HG03025 (cell line): ENCODE data around the gene ZG16B.

Experiments
- ATAC-seq: cut with Tn5 transposase; IDR thresholded peaks from one replicate; pipeline ENCODE4 v1.9.1; 2021; ENCODE audit warnings: mild to moderate bottlenecking, moderate library complexity; ENCODE audit not compliant: unreplicated experiment, low FRiP score

ZG16B gene

GRCh38 chr16:2859686-2860265, 29.7 kb downstream of the ZG16B start:
- ATAC-seq: no peak

GRCh38 chr16:2860826-2861567, 30.9 kb downstream of the ZG16B start:
- no peak for ATAC-seq

- no peak for ATAC-seq
Observed at GRCh38 chr16:2865651-2866050, 35.5 kb downstream of the ZG16B start.

GRCh38 chr16:2866431-2866830, 36.3 kb downstream of the ZG16B start:
- no peak for ATAC-seq

GRCh38 chr16:2867661-2867986, 37.5 kb downstream of the ZG16B start:
- ATAC-seq: no peak

GRCh38 chr16:2867987-2868789, 38.1 kb downstream of the ZG16B start:
- peak; percentile 78 for ATAC-seq

GRCh38 chr16:2871926-2872325, 41.8 kb downstream of the ZG16B start:
- ATAC-seq: no peak

GRCh38 chr16:2874032-2874911, 44.2 kb downstream of the ZG16B start:
- no peak for ATAC-seq

- ATAC-seq: no peak
Observed at GRCh38 chr16:2874912-2875362, 44.8 kb downstream of the ZG16B start.

GRCh38 chr16:2879854-2880508, 49.9 kb downstream of the ZG16B start:
- no peak for ATAC-seq
